HG02623 (cell line): ENCODE results near the gene CRLF1.
"Not testable (repeated sequence)": the region's sequence is repeated elsewhere in the genome, so short reads cannot be mapped to it uniquely, and the experiment has no call there.

ENCODE experiments used
- ATAC-seq: cut with Tn5 transposase; IDR thresholded peaks from one replicate; pipeline ENCODE4 v1.9.1; 2021; ENCODE audit warnings: moderate library complexity; ENCODE audit not compliant: unreplicated experiment

The CRLF1 gene

GRCh38 chr19:18609717-18610051 lies 3.1 kb upstream of the CRLF1 start:
- no peak for ATAC-seq

DNA sequence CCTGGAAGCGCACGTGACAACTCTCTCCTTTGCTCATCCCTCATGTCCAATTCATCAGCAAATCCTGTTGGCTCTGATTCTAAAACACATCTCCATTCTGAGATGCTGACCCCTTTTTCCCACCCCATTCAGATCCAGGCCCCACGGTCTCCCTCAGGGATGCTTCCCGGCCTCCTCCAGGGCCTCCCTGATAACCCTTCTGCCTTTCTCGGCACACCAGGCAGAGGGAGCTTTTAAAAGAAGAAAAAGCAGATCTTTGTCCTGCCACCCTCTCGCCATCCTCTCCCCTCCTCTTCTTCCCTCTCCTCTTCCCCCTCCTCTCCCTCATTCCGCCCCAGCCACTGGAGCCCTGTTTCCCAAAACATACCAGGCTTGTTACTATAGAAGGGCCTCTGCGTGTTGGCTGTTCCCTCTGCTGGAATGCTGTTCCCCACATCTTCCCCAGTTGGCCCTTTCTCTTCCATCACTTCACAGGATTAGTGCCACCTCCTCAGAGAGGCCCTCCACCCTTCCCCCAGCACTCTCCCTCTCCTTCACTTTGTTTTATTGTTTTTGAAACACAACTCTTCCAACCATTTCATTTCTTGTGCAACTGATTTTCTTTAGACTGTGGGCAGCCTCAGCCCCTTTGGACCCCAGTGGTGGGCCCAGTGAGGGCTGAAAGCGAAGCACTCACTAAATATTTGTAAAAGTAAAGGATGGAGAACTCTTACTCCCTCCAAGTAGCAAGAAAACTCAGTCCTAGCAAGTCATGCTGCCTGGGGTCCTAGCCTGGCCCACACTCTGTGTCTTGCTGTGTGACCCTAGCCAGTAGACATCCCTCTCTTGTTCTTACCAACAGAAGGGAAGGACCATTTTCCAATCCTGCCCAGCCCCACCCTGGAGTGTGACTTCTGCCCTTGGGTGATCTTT lies 2.5 kb upstream of the CRLF1 start:
- no peak for ATAC-seq

DNA sequence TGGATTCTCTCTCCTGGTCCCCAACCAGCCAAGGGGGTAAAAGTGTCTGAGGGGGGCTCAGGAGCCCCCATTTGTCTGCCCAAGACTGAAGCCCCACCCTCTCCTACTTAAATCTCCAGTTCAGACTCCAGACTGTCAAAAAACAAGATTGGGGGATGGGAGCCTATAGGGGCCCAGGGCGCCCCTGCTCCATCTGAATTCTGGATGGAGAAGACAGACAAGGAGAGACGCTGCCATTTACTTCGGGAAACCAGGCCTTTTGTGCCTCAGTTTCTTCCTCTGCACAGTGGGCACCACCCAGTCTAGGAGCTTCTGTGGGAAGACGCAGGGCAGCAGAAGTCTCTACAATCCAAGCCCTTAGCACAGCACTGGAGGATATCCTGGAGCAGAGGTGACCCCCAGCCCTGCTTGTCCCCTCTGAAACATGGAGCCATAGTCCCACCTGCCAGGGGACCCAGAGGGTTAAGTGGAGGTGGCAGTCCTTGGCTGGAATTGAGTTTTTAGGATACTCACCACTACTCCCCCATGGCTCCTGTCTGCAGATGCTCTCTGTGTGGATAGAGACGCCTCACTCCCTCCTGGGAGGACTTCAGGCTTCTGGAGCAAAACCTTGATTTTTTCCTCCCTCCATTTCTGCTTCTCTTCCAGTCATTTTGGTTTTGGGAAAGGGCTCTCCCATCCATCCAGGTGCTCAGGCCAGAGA lies 1.7 kb upstream of the CRLF1 start:
- ATAC-seq: no peak

- ATAC-seq: no peak
Observed at GRCh38 chr19:18607226-18608101, 865 bp upstream of the CRLF1 start.

DNA sequence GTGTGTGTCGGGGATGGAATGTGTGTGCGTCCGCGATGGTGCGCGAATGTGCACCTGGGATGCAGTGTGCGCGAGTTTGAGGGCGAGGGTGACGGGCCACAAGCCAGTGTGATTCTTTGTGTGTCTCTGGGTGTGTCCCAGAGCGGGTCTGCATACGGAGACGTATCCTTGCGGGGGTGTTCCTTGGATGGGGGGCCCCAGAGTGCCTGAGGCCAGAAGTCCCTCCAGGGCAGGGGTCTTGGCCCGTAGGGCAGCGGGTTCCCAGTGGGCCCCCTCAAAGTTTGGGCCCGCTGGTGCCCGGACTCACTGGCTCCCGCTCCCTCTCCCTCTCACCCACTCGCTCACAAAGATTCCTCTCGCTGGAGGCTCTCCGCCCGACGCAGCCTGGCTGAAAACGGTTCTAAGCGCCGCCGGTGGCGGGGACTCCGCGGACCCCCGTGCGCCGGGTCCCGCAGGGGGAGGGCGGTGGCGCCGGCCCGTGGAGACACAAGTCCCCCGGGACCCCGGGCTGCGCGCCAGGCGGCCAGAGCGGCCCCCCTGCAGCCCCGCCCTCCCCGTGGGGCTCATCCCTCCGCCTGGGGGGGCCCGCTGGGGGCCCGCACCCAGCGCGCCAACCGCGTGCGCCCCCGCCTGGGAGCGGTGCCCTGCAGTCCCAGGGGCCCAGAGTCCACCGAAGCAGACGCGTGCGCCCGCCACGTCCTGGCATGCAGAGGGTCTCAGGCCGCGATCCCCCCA lies 886 bp downstream of the CRLF1 start:
- no peak for ATAC-seq

GRCh38 chr19:18605196-18605545 lies 1.4 kb downstream of the CRLF1 start:
- no peak for ATAC-seq

GRCh38 chr19:18604820-18605159 lies 1.8 kb downstream of the CRLF1 start:
- no peak for ATAC-seq

DNA sequence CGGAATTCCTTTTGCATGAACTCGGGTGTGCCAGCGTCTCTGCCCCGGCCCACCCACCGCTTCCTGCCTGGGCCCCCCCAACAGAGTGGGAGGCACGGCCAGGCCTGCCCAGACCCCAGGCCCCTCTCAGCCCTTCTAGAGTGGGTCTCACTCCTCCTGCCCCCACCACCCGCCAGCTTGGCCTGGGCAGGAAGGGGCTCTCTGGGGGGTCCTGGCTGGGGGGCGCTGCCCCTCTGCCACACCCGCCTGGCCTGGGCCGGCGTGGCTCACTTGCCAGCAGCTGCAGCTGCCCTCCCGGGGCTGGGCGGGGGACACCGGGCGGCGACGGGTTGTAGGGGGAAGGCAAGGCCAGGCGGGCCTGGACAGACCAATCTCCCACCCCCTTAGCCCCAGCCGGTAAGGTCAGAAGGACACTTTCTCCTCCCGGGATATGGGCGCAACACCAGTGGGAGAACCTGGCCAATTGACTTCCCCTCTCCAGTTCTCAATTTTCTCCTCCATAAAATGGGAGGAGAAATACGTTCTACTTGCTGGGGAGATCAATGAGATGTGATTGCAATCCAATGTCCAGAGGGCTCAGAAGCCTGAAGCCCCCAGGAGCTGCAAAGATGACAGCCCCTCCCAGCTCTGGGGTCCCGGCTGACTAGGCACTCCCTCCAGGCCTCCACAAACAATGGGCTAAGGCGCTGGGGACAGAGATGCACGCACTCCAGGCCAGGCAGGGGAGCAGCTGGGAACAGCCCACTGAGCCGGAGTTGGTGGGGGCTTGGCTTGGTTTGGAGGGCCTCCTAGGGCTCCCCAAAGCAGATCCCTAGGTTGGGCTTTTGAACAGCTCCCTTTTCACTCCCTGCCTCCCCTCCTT lies 2.4 kb downstream of the CRLF1 start:
- ATAC-seq: no peak

- no peak for ATAC-seq
Observed at GRCh38 chr19:18603255-18603957, 3.2 kb downstream of the CRLF1 start.

GRCh38 chr19:18601875-18602274 lies 4.7 kb downstream of the CRLF1 start:
- no peak for ATAC-seq

DNA sequence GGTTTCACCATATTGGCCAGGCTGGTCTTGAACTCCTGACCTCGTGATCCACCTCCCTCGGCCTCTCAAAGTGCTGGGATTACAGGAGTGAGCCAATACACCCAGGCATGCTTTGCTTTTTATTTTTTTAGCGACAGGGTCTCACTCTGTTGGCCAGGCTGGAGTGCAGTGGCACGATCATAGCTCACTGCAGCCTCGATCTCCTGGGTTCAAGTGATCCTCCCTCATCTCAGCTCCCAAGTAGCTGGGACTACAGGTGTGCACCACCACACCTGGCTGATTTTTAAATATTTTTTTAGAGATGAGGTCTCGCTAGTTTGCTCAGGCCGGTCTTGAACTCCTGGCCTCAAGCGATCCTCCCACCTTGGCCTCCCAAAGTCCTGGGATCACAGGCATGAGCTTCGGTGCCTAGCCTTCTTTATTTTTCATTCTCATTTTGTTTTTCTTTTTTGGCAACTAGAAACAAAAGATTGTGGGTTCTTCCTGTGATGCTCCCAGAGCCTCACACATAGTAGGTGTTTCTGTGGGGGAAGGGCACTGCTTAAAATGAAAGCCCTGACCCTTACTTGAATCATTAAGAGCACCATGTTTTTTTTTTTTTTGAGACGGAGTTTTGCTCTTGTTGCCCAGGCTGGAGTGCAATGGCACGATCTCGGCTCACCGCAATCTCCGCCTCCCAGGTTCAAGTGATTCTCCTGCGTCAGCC lies 5.8 kb downstream of the CRLF1 start:
- ATAC-seq: not testable (repeated sequence)

- no peak for ATAC-seq
Observed at GRCh38 chr19:18599485-18599884, 7.1 kb downstream of the CRLF1 start.

DNA sequence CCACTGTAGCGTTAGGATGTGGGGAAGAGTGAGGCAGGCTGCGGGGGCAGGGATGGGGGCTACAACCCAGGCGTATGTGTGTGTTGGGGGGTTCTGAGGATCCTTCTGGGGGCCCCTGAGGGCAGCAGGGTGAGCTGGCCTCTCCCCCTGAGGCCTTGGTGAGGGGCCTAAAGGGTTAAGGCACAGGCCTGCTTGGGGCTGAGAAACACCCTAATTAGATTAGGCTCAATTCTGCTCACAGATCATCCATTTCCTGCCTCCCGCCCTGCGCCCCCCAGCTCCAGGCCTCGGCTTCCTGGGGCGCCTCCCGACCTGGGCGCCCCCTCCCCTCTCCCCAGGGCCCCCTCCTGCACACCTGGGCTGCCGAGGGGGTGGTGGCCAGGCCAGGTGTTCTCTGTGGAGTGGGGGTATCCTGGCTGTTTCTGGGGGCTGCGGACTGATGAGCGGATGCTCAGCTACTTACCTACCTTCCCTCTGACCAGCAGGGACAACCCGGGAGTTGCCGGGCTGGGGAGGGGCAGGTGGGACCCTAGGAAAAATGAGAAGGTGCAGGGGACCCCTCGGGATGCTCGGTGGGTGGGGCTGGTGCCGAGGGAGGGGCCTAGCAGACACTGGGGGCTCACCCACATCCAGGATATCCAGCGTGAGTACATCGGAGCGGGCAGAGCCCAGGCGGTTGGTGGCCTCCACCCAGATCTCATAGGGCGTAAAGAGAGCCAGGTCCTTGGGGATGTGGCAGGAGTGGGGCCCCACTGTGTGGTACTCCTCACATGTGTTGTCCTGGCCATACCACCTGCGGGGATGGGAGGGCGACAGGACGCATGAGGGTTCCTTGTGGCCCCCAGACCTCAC lies 8.6 kb downstream of the CRLF1 start:
- no peak for ATAC-seq

- no peak for ATAC-seq
Observed at GRCh38 chr19:18596752-18597157, 9.8 kb downstream of the CRLF1 start.

DNA sequence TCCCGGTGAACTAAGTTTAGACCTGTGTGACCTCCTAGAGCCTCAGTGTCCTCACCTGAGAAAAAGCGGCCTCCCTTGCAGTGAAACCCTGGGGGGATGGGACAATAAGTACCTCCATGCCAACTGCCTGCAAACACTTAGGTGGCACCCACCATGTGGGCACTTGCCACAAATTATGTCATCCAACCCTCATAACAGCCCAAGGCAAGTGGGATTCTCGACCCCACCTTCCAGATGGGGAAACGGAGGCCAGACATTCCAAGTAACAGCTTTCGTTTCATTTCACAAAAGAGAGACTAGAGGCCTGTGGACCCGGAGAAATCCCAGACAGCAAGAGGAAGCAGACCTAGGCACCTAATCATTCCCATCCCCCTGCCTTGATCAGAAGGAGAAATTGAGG lies 11.1 kb downstream of the CRLF1 start:
- no peak for ATAC-seq

DNA sequence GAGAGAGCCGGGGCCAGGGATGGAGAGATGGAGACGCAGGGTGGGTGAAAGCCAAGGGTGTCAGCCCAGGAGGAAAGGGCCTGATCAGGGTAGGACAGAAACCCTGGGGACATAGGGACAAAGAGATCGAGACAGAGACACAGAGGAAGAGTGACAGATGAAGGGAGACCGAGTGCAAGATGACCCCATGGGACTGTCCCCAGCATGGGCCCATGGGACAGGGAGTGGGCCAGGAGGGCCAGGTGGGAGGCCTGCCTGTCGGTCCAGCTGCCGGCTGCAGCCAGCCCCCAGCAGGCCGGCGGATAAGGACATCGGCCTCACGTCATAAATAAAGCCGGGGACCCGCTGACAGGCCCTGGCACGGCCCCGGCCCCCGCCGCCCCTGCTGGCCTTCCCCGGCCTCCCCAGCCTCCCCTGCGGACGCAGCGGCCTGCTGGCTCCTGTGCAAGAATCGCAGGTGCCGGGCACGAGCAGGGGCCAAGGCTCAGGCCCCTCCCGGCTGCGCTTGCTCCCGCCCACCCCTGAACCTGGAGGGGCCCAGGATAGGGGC lies 11.7 kb downstream of the CRLF1 start:
- ATAC-seq: no peak

DNA sequence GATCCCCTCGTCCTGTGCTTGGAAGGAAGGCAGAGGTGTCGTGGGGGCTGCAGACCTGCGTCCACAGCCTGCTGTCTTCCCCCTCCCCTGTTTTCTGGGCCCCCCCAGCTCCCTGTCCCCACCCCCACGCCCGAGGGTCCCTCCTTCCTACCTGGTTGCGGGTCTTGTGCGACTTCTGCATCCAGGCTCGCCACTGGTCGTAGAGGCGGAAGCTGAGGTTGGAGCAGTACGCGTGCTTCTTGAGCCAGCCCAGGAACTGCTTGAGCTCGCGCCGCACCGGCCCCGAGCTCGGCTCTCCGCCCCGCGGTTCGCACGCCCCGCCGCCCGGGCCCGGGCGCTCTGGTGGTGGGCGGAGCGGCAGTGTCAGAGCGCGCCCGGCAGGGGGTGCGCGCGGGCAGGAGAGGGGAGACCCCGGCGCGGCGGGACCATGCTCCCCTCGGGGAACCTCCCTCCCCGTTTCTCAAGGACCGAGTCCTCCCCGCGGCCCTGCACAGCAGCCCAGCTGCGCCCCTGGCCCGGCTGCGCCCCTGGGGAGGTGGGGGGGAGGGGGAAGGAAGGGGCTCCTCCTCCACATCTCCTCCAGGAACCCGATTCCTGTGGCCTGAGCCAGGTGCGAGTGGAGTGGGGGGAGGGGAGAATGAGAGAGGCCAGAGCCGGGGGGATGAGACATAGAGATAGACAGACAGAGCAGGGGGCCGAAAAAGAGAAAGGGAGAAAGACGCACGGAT lies 12.3 kb downstream of the CRLF1 start:
- no peak for ATAC-seq
